Measurements from ENCODE around the gene NCEH1. TPM values are rescaled to one million over a fixed set of nuclear protein-coding genes. Genes with fewer than 3 reads are reported as not detected.

The NCEH1 gene
- total RNA-seq, 1 experiment from 2014 or later: 11.5 TPM

DNA sequence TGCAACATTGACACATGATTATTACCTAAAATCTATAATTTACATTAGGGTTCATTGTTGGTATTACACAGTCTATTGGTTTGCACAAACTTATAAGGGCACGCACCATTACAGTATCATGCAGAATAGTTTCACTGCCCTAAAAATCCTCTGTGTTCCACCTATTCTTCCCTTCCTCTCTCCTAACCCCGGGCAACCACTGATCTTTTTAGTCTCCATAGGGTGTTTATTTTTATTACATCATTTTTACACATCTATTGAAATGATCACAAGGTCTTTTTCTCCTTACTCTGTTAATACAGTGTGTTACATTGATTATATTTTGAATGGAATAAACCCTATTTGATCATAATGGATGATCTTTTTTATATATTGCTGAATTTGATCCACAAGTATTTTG, 24.1 kb upstream of the NCEH1 start:
- no peaks in the 10 kb centered on the region for H3K9me2 ChIP-seq (ENCODE audit: insufficient read depth)
- H3K27ac ChIP-seq (ENCODE audit: low read depth, low read length): no peak overlapping the region
- no peak overlapping the region for H3K4me2 ChIP-seq (ENCODE audit: low read length)
- TF ChIP-seq EGR1 (IDR thresholded peaks at IDR 0.05; ENCODE audit: low read depth): no peak
- no peak for TF ChIP-seq CEBPB (IDR thresholded peaks at IDR 0.05; ENCODE audit: low read depth)
- TF ChIP-seq JUND (IDR thresholded peaks at IDR 0.05): no peak
- TF ChIP-seq, protein P1, sequence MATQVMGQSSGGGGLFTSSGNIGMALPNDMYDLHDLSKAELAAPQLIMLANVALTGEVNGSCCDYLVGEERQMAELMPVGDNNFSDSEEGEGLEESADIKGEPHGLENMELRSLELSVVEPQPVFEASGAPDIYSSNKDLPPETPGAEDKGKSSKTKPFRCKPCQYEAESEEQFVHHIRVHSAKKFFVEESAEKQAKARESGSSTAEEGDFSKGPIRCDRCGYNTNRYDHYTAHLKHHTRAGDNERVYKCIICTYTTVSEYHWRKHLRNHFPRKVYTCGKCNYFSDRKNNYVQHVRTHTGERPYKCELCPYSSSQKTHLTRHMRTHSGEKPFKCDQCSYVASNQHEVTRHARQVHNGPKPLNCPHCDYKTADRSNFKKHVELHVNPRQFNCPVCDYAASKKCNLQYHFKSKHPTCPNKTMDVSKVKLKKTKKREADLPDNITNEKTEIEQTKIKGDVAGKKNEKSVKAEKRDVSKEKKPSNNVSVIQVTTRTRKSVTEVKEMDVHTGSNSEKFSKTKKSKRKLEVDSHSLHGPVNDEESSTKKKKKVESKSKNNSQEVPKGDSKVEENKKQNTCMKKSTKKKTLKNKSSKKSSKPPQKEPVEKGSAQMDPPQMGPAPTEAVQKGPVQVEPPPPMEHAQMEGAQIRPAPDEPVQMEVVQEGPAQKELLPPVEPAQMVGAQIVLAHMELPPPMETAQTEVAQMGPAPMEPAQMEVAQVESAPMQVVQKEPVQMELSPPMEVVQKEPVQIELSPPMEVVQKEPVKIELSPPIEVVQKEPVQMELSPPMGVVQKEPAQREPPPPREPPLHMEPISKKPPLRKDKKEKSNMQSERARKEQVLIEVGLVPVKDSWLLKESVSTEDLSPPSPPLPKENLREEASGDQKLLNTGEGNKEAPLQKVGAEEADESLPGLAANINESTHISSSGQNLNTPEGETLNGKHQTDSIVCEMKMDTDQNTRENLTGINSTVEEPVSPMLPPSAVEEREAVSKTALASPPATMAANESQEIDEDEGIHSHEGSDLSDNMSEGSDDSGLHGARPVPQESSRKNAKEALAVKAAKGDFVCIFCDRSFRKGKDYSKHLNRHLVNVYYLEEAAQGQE (IDR thresholded peaks at IDR 0.05; ENCODE audit: low read depth): no peak
- TF ChIP-seq, protein P2, sequence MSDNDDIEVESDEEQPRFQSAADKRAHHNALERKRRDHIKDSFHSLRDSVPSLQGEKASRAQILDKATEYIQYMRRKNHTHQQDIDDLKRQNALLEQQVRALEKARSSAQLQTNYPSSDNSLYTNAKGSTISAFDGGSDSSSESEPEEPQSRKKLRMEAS (IDR thresholded peaks at IDR 0.05): no peak
- TF ChIP-seq YY1 (IDR thresholded peaks at IDR 0.05; ENCODE audit: extremely low read depth, insufficient replicate concordance, low read depth, low read length): no peak
- TF ChIP-seq, protein P3, sequence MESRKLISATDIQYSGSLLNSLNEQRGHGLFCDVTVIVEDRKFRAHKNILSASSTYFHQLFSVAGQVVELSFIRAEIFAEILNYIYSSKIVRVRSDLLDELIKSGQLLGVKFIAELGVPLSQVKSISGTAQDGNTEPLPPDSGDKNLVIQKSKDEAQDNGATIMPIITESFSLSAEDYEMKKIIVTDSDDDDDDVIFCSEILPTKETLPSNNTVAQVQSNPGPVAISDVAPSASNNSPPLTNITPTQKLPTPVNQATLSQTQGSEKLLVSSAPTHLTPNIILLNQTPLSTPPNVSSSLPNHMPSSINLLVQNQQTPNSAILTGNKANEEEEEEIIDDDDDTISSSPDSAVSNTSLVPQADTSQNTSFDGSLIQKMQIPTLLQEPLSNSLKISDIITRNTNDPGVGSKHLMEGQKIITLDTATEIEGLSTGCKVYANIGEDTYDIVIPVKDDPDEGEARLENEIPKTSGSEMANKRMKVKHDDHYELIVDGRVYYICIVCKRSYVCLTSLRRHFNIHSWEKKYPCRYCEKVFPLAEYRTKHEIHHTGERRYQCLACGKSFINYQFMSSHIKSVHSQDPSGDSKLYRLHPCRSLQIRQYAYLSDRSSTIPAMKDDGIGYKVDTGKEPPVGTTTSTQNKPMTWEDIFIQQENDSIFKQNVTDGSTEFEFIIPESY (IDR thresholded peaks at IDR 0.05; ENCODE audit: extremely low read depth, insufficient replicate concordance, low read length): no peak
- no peak for TF ChIP-seq ZFX (IDR thresholded peaks at IDR 0.05)
- TF ChIP-seq ELF1 (IDR thresholded peaks at IDR 0.05; ENCODE audit: borderline replicate concordance, low read depth): no peak
- no peak for TF ChIP-seq RAD21 (IDR thresholded peaks at IDR 0.05; ENCODE audit: low read depth)
- TF ChIP-seq ZNF274 (IDR thresholded peaks at IDR 0.05; ENCODE audit: low read depth, low read length): no peak
- no peak for TF ChIP-seq FOSL1 (IDR thresholded peaks at IDR 0.05; ENCODE audit: low read depth)
- no peak for TF ChIP-seq EZH2phosphoT487 (IDR thresholded peaks at IDR 0.05; ENCODE audit: borderline replicate concordance)
- TF ChIP-seq POLR2AphosphoS5 (IDR thresholded peaks at IDR 0.05; ENCODE audit: low read depth, low read length): no peak
- TF ChIP-seq, protein P4, sequence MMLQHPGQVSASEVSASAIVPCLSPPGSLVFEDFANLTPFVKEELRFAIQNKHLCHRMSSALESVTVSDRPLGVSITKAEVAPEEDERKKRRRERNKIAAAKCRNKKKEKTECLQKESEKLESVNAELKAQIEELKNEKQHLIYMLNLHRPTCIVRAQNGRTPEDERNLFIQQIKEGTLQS (IDR thresholded peaks at IDR 0.05): no peak
- TF ChIP-seq EZH2 (IDR thresholded peaks at IDR 0.05): no peak
- no peak for TF ChIP-seq POLR2A (IDR thresholded peaks at IDR 0.05; ENCODE audit: borderline replicate concordance, extremely low read depth, insufficient read depth, insufficient read length)
- TF ChIP-seq SIN3A (IDR thresholded peaks at IDR 0.05; ENCODE audit: low read depth): no peak
- no peak for TF ChIP-seq CBX3 (IDR thresholded peaks at IDR 0.05; ENCODE audit: low read depth)
- TF ChIP-seq, protein P5, sequence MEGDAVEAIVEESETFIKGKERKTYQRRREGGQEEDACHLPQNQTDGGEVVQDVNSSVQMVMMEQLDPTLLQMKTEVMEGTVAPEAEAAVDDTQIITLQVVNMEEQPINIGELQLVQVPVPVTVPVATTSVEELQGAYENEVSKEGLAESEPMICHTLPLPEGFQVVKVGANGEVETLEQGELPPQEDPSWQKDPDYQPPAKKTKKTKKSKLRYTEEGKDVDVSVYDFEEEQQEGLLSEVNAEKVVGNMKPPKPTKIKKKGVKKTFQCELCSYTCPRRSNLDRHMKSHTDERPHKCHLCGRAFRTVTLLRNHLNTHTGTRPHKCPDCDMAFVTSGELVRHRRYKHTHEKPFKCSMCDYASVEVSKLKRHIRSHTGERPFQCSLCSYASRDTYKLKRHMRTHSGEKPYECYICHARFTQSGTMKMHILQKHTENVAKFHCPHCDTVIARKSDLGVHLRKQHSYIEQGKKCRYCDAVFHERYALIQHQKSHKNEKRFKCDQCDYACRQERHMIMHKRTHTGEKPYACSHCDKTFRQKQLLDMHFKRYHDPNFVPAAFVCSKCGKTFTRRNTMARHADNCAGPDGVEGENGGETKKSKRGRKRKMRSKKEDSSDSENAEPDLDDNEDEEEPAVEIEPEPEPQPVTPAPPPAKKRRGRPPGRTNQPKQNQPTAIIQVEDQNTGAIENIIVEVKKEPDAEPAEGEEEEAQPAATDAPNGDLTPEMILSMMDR (IDR thresholded peaks at IDR 0.05 in 2 of 3, conservative IDR thresholded peaks at IDR 0.05 in 1 of 3; ENCODE audit: borderline replicate concordance in 1 of 3, insufficient read depth in 1 of 3, low read depth in 2 of 3, low read length in 2 of 3): no peak
- ChIA-PET RAD21 (ENCODE audit: low non-redundant PET in 1 of 2, low total read pairs in 2 of 2, uncharacterized antibody in 2 of 2, unreplicated experiment in 2 of 2) (no interaction called here), POLR2A (no interaction called here), CTCF (no interaction called here)
- H2AFZ ChIP-seq (ENCODE audit: low read depth, low read length, poor library complexity, severe bottlenecking): no peak overlapping the region
- H3K9ac ChIP-seq (ENCODE audit: low read length): no peak overlapping the region
- H3K79me2 ChIP-seq (ENCODE audit: insufficient read depth, low read length): no peaks in the 10 kb centered on the region
- H3K4me3 ChIP-seq (replicated peaks in 1 of 2; ENCODE audit: low read depth in 1 of 2, low read length in 2 of 2): no peak overlapping the region
- no TSS peak for BruUV-seq (replicated peaks)
- no peaks in the 10 kb centered on the region for H4K20me1 ChIP-seq (ENCODE audit: insufficient read depth)
- intact Hi-C loops (cut with micrococcal nuclease): no loop called here
- DNase-seq (ENCODE audit: low read depth, low spot score): no peak
- no peaks in the 10 kb centered on the region for H3K36me3 ChIP-seq (ENCODE audit: control insufficient read depth in 1 of 2, insufficient read depth in 2 of 2, low read length in 2 of 2)
- H3K9me3 ChIP-seq (ENCODE audit: control insufficient read depth in 1 of 2, insufficient read depth in 1 of 2, low read depth in 1 of 2, low read length in 2 of 2): no peaks in the 10 kb centered on the region
- ATAC-seq: no peak
- H3K27me3 ChIP-seq (ENCODE audit: insufficient read depth, low read length): no peaks in the 10 kb centered on the region
- H3K4me1 ChIP-seq (ENCODE audit: control insufficient read depth in 1 of 2, insufficient read depth in 2 of 2, low read length in 2 of 2): no peaks in the 10 kb centered on the region

Data from HCT116 (cell line).